Colonic mucosa (tissue), 4 donors: ENCODE results near the gene SP3. TPM values are rescaled to one million over a fixed set of nuclear protein-coding genes. Genes with fewer than 3 reads are reported as not detected.

Source experiments
- DNase-seq: peaks from one replicate; pipeline ENCODE4 v3.0.0-alpha.2; 2020
- H3K27ac ChIP-seq: fragments of 200-600 bp; one replicate; pipeline ENCODE4 v1.8.0; 2021
- H3K27me3 ChIP-seq: fragments of 200-600 bp; one replicate; pipeline ENCODE4 v1.8.0; 2021
- H3K36me3 ChIP-seq: fragments of 200-600 bp; one replicate; pipeline ENCODE4 v1.8.0; 2021
- H3K4me1 ChIP-seq: fragments of 200-600 bp; one replicate; pipeline ENCODE4 v1.8.0; 2021; ENCODE audit warnings: mild to moderate bottlenecking
- H3K4me3 ChIP-seq: fragments of 200-600 bp; one replicate; pipeline ENCODE4 v1.8.0; 2021
- H3K9ac ChIP-seq, 2 donors: one replicate each; pipeline ENCODE4 v1.7.0; 2013; ENCODE audit warnings: control low read depth in 2 of 2, low read depth in 2 of 2, low read length in 2 of 2
- H3K9me3 ChIP-seq: fragments of 200-600 bp; one replicate; pipeline ENCODE4 v1.8.0; 2021
- CTCF ChIP-seq: fragments of 200-600 bp; IDR thresholded peaks from one replicate; pipeline ENCODE4 v1.8.0; 2022; ENCODE audit warnings: antibody characterized with exemption, mild to moderate bottlenecking
- intact Hi-C: fragments of 100-400 bp; cut with DNase I; formaldehyde crosslinking; loops from one replicate; pipeline ENCODE4 v1.14.1; 2022
- total RNA-seq, 2 donors: library from RNA; stranded (reverse); fragmentation: NEBNext Ultra II Directional in 1 of 2; extraction: Animal tissue kit (Norgen Biotek cat#: 25700) in 1 of 2; gene quantifications; one replicate each; pipeline ENCODE4 v1.2.1, GENCODE V29; 2021
- donor health status: healthy.
- donor health status: DM: no; HTN: no; CAD: no.
- donor health status: DM: no; HTN: no; CAD: no.

Gene SP3
- total RNA-seq, 2 donors from 2014 or later: 77.0 to 99.0 TPM

DNA sequence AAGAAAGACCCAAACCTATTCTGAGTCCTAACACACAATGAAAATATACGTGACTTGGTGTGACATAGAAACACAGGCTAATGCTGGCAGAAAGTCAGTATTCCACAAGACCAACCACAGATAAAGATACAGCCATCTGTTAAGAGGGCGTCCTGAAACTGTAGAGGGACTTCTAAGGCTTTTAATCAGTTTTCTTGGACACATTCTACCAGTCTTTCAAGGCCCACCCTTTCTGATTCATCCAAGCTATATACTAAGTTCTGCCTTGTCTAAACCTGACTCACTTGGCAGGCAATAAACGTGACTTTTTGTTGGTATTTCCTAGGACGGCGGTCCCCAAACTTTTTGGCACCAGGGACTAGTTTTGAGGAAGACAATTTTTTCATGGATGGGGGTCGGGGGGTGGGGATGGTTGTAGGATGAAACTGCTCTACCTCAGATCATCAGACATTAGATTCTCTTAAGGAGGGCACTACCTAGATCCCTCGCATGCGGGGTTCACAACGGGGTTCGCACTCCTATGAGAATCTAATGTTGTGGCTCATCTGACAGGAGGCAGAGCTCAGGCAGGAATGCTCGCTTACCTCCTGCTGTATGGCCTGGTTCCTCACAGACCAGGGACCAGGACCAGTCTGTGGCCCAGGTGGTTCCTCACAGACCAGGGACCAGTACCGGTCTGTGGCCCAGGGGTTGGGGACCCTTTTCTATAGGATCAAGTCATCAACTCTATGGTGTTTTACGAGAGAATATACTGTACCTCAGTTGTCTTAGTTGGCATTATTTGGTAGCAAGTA, 61.4 kb downstream of the SP3 start:
- TF ChIP-seq CTCF: no peak
- DNase-seq: no peak

DNA sequence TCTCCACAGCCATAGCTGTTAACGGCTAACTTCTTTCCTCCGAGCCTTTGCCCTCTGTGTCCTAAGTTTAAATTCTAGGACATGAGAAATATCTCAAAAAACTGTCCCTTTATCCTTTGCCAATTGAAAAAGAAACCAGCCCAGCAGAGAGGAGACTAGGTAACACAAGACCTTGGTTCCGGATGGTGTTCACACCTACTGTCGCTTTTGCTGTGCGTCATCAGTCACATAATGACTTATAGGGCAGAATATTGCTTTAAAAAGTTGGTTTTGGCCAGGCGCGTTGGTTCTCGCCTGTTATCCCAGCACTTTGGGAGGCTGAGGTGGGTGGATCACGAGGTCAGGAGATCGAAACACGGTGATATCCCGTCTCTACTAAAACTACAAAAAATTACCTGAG, 66.2 kb downstream of the SP3 start:
- no peaks in the 10 kb centered on the region for H3K36me3 ChIP-seq
- H3K9ac ChIP-seq: no peak overlapping the region
- H3K4me1 ChIP-seq: no peaks in the 10 kb centered on the region
- no peak overlapping the region for H3K27ac ChIP-seq
- intact Hi-C loops: no loop called here
- no peaks in the 10 kb centered on the region for H3K27me3 ChIP-seq
- no peak overlapping the region for H3K4me3 ChIP-seq
- H3K9me3 ChIP-seq: no peaks in the 10 kb centered on the region
- no peak for TF ChIP-seq CTCF
- DNase-seq: no peak

More for the DNA sequence above, 61.4 kb downstream of the SP3 start:
- Histone ChIP-seq H3K9me3 (no peaks in the 10 kb centered on the region), H3K36me3 (peaks cover 9% of the 10 kb centered on the region), H3K27ac (no peak overlapping the region), H3K4me3 (no peak overlapping the region), H3K27me3 (no peaks in the 10 kb centered on the region), H3K4me1 (no peaks in the 10 kb centered on the region), H3K9ac (no peak overlapping the region)
- intact Hi-C loops: no loop called here

DNA sequence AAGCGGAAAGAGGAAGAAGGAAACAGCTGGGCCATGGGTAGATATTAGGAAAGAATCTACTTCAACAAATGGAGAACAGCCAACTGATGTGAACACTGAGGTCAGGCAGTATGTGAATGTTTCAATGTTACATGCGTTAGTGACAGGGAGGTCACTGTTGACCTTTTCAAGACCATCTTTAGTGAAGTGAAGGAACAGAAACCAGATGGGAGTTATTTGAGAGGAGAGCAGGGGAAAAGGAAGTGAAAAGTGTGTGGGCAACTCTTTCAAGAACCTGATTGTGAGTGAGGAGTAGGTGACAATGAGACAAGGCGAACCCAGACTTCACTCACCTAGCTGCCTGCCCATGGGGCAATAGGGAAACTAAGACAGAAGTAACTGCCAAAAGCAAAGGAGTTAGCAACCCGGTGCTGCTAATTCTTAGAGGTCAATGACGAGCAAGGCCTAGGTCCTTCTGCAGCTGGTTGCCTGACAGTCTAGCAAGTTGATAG, 67.0 kb downstream of the SP3 start:
- Histone ChIP-seq H3K9me3 (no peaks in the 10 kb centered on the region), H3K36me3 (no peaks in the 10 kb centered on the region), H3K4me1 (no peaks in the 10 kb centered on the region), H3K27ac (no peak overlapping the region), H3K9ac (no peak overlapping the region), H3K27me3 (no peaks in the 10 kb centered on the region), H3K4me3 (no peak overlapping the region)
- no peak for TF ChIP-seq CTCF
- intact Hi-C loops: no loop called here
- DNase-seq: no peak

DNA sequence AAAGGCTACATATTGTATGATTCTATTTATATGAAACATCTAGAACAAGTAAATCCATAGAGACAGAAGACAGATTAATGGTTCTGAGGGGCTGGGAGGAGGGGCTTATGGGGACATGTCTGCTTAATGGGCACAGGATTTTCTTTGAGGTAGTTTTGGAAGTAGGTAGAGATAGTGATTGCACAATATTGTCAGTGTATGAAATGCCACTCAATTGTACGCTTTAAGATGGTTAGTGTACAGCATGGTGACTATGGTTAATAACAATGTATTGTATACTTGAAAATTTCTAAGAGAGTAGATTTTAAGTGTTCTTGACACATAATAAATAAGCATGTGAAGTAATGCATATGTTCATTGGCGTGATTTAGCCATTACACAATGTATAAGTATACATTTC, 68.4 kb downstream of the SP3 start:
- Histone ChIP-seq H3K27ac (no peak overlapping the region), H3K4me1 (no peaks in the 10 kb centered on the region), H3K4me3 (no peak overlapping the region), H3K9me3 (no peaks in the 10 kb centered on the region), H3K27me3 (no peaks in the 10 kb centered on the region), H3K36me3 (no peaks in the 10 kb centered on the region), H3K9ac (no peak overlapping the region)
- no peak for TF ChIP-seq CTCF
- intact Hi-C loops: no loop called here
- DNase-seq: no peak

DNA sequence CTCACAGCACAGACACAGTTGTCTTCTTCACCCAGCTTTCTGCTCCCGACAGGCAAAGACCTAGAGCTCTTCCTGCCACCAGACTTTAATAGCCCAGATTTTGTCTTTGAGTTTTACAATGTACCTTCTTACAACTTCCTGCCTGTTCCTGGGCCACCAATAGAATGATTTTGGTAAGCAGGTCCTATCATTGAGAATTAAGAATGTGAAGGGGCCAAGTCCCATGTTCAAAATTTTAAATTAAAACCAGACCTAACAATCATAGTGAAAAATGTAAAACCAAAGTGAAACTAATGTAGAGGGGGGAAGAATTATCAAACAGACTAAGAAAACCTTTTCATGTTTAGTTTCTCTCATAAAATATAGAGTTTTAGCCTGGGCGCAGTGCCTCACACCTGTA, 72.8 kb downstream of the SP3 start:
- no peak for TF ChIP-seq CTCF

More for the DNA sequence above, 72.8 kb downstream of the SP3 start:
- Histone ChIP-seq H3K9me3 (no peaks in the 10 kb centered on the region), H3K4me1 (no peaks in the 10 kb centered on the region), H3K4me3 (no peak overlapping the region), H3K36me3 (no peaks in the 10 kb centered on the region), H3K27ac (no peak overlapping the region), H3K27me3 (no peaks in the 10 kb centered on the region), H3K9ac (no peak overlapping the region)
- intact Hi-C loops: no loop called here
- DNase-seq: no peak
